Kidney (tissue), 14 donors: ENCODE measurements around the gene KCNQ1. TPM values are rescaled to one million over a fixed set of nuclear protein-coding genes. Genes with fewer than 3 reads are reported as not detected.
A peak's percentile ranks its signal among the peaks of the same experiment; 100 is the strongest.

Experiments used
- DNase-seq, 5 donors: peaks; one replicate each; pipeline ENCODE4 v3.0.0-alpha.2; 2013 to 2020
- FAIRE-seq: peaks from 2 replicates; lab custom pipeline; 2012; peaks lifted over from hg19 to GRCh38; lab: Jason Lieb, UNC
- H3K27ac ChIP-seq, 2 donors: one replicate each; pipeline ENCODE4 v1.7.0; 2013; ENCODE audit warnings: low read depth in 2 of 2, low read length in 2 of 2, inconsistent platforms in 1 of 2
- H3K27me3 ChIP-seq: one replicate; pipeline ENCODE4 v1.7.1; 2013; ENCODE audit warnings: low read length, inconsistent platforms; ENCODE audit not compliant: control insufficient read depth, insufficient read depth
- H3K36me3 ChIP-seq, 3 donors: one replicate each; pipeline versions ENCODE4 v1.7.0 to v1.7.1; 2013; ENCODE audit warnings: low read length in 3 of 3, control low read depth in 1 of 3, inconsistent platforms in 1 of 3; ENCODE audit not compliant: insufficient read depth in 3 of 3, control insufficient read depth in 2 of 3
- H3K4me1 ChIP-seq, 3 donors: one replicate each; pipeline versions ENCODE4 v1.7.0 to v1.7.1; 2013; ENCODE audit warnings: low read length in 3 of 3, inconsistent platforms in 1 of 3, low read depth in 1 of 3; ENCODE audit not compliant: control insufficient read depth in 2 of 3, insufficient read depth in 2 of 3
- H3K4me3 ChIP-seq, 3 donors: one replicate each; pipeline versions ENCODE4 v1.7.0 to v1.8.1; 2013; ENCODE audit warnings: low read length in 3 of 3, control low read depth in 1 of 3, inconsistent platforms in 1 of 3
- H3K9ac ChIP-seq, 3 donors: one replicate each; pipeline versions ENCODE4 v1.7.0 to v1.7.1; 2013; ENCODE audit warnings: low read length in 3 of 3, control low read depth in 1 of 3, inconsistent platforms in 1 of 3
- H3K9me3 ChIP-seq, 3 donors: one replicate each; pipeline versions ENCODE4 v1.7.0 to v1.7.1; 2013; ENCODE audit warnings: low read length in 3 of 3, control low read depth in 1 of 3, inconsistent platforms in 1 of 3; ENCODE audit not compliant: control insufficient read depth in 2 of 3, insufficient read depth in 1 of 3
- intact Hi-C: fragments of 100-400 bp; cut with DNase I; formaldehyde crosslinking; loops from one replicate; pipeline ENCODE4 v1.11.1; 2022
- polyA plus RNA-seq: library from polyadenylated mRNA; stranded (reverse); fragments of 350-450 nt; fragmentation: Illumina TruSeq; extraction: RNeasy Lipid Tissue Mini Kit (QIAGEN cat#74804); gene quantifications from one replicate; pipeline ENCODE4 v1.2.3, GENCODE V29; 2014; ENCODE audit warnings: low read depth, low replicate concordance; ENCODE audit not compliant: insufficient read depth
- total RNA-seq: library from RNA; stranded (reverse); fragmentation: NEBNext Ultra II Directional; extraction: Animal tissue kit (Norgen Biotek cat#: 25700); gene quantifications from one replicate; pipeline ENCODE4 v1.2.1, GENCODE V29; 2021
- TF ChIP-seq, protein P1 (sequence below): IDR thresholded peaks from 3 replicates; pipeline ENCODE4 v1.5.1; 2012; ENCODE audit warnings: mild to moderate bottlenecking, moderate library complexity, borderline replicate concordance; ENCODE audit not compliant: insufficient read depth; ENCODE audit errors: extremely low read depth
- donor health status: control.
- donor health status: control.
- donor health status: control.
- donor health status: control.
- donor health status: control.
- donor health status: DM: yes; HTN: yes; CAD: no.
- donor health status: Normal renal cell carcinoma (clear cell type).

The KCNQ1 gene
- total and polyA plus RNA-seq, 2 donors from 2014 or later, result 45.5 to 49.4 TPM

DNA sequence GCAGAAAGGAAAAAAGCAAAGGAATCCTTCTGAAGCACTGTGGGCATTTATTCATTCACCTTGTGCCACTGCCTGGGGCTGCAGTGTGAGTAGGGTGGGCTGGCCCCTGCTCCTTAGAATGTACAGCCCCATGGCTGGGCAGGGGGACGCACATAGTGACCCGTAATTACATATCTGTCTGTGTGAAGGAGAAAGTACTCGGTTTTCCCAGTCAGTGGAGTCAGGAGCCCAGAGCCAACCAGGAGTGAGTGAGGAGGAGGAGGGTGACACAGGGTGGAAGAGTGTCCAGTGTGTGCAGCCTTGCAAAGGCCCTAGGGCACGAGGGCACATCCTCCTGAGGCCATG is 348.9 kb downstream of the KCNQ1 start:
- Histone ChIP-seq H3K36me3 (no peaks in the 10 kb centered on the region), H3K9ac (no peak overlapping the region), H3K27me3 (no peaks in the 10 kb centered on the region), H3K9me3 (no peaks in the 10 kb centered on the region), H3K4me3 (no peak overlapping the region), H3K4me1 (peaks cover 0 to 8% (median 2%) of the 10 kb centered on the region in 3 donors), H3K27ac (no peak overlapping the region)
- FAIRE-seq, result no peak
- TF ChIP-seq, protein P1, sequence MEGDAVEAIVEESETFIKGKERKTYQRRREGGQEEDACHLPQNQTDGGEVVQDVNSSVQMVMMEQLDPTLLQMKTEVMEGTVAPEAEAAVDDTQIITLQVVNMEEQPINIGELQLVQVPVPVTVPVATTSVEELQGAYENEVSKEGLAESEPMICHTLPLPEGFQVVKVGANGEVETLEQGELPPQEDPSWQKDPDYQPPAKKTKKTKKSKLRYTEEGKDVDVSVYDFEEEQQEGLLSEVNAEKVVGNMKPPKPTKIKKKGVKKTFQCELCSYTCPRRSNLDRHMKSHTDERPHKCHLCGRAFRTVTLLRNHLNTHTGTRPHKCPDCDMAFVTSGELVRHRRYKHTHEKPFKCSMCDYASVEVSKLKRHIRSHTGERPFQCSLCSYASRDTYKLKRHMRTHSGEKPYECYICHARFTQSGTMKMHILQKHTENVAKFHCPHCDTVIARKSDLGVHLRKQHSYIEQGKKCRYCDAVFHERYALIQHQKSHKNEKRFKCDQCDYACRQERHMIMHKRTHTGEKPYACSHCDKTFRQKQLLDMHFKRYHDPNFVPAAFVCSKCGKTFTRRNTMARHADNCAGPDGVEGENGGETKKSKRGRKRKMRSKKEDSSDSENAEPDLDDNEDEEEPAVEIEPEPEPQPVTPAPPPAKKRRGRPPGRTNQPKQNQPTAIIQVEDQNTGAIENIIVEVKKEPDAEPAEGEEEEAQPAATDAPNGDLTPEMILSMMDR, result no peak
- intact Hi-C loops, result no loop called here
- DNase-seq, result peak in 1 of 5 donors; percentile 6

DNA sequence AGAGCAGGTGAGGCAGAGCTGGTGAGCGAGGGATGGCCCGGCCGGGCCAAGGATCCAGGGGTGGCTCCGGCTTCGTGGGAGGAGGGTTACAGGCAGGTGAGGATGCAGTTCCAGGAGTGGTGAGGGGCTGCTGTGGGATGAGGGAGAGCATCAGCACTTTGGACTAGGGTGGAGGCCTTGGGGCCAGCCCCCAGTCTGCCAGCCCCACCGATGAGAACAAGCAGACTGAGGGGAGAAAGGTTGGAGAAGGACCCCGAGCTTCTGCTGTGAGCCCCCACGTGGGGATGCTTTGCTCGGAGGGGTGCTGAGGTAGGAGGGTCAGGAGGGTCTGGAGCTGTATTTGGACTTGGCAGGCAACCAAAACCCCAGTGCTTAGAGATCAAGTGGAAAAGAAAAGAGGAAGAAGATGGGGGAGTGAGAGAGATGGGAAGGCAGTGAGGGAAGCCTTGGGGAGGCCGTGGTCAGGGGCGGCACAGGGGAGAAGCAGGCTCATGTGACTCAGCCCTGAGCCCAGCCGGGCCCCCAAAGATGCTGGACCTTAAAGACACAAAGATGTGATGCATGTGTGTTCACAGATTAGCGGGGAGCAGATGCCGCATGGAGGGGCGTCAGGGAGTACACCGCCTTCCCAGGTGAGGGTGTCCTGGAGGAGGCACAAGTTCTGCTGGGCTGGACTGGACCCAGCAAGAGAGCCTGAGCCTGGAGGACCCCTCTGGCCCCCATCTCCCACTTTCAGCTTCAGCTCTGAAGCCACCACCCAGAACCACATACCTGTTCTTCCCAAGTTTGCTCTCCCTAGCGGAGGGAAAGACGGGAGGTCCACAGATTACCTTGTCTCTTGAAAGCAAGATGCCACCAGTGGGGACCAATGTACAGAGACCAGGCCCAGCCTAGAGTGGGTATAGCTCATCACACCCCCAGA is 349.5 kb downstream of the KCNQ1 start:
- peak in 3 of 5 donors; percentile 5 to 50 (median 47) for DNase-seq
- H3K9ac ChIP-seq, result no peak overlapping the region
- TF ChIP-seq, protein P1, result no peak

DNA sequence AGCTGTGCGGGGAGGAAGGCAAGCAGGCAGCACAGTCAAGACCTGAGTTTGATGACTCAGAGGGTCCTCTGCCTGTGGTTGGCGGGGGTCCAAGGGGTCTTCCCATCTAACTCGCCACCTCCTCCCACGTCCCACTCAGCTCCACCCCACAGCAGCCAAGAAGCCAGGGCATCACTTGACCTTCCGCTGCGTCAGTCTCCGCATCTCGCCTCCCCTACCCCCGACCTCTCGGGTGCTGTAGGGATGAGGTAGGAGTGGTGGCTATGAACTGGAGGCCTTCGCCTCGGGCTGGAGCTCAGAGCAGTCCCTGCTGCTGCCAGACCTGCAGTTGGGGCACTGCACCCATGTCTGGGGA is 350.1 kb downstream of the KCNQ1 start:
- Histone ChIP-seq H3K36me3 (peaks cover 0 to 2% (median 0%) of the 10 kb centered on the region in 3 donors), H3K4me3 (no peak overlapping the region), H3K27ac (no peak overlapping the region), H3K27me3 (no peaks in the 10 kb centered on the region), H3K9ac (no peak overlapping the region), H3K9me3 (peaks cover 0 to 3% (median 0%) of the 10 kb centered on the region in 3 donors), H3K4me1 (peaks cover 0 to 4% (median 3%) of the 10 kb centered on the region in 3 donors)
- peak in 3 of 5 donors; percentile 8 to 50 (median 45) for DNase-seq
- TF ChIP-seq, protein P1, result no peak
- no peak for FAIRE-seq
- intact Hi-C loops, result no loop called here

More for the DNA sequence above, 349.5 kb downstream of the KCNQ1 start:
- Histone ChIP-seq H3K4me3 (no peak overlapping the region), H3K27ac (no peak overlapping the region), H3K27me3 (no peaks in the 10 kb centered on the region), H3K36me3 (peaks cover 0 to 1% (median 0%) of the 10 kb centered on the region in 3 donors), H3K9me3 (peaks cover 0 to under 1% (median 0%) of the 10 kb centered on the region in 3 donors), H3K4me1 (peaks cover 0 to 4% (median 1%) of the 10 kb centered on the region in 3 donors)
- intact Hi-C loops, result no loop called here
- no peak for FAIRE-seq
